MM.1S (cell line): ENCODE data around the gene HEPACAM2.

Source experiments
- DNase-seq: peaks from one replicate; pipeline ENCODE4 v3.0.0-alpha.2; 2015
- H2AFZ ChIP-seq: fragments of 300-600 bp; sonication (generic); 2 replicates; pipeline ENCODE4 v1.6.0; 2016; ENCODE audit warnings: antibody characterized with exemption, low read length
- H3F3A ChIP-seq: fragments of 300-600 bp; sonication (generic); 2 replicates; pipeline ENCODE4 v1.6.1; 2016; ENCODE audit warnings: mild to moderate bottlenecking, antibody characterized with exemption, low read length, moderate library complexity, mixed read lengths; ENCODE audit not compliant: insufficient read depth
- H3K27ac ChIP-seq: fragments of 300-600 bp; sonication (generic); 2 replicates; pipeline ENCODE4 v1.5.1; 2016; ENCODE audit warnings: mild to moderate bottlenecking, low read length
- H3K27me3 ChIP-seq: fragments of 300-600 bp; sonication (generic); replicated peaks from 2 replicates; pipeline ENCODE4 v1.6.0; 2016; ENCODE audit warnings: low read length; ENCODE audit not compliant: insufficient read depth
- H3K36me3 ChIP-seq: fragments of 300-600 bp; sonication (generic); replicated peaks from 2 replicates; pipeline ENCODE4 v1.6.1; 2016; ENCODE audit warnings: mild to moderate bottlenecking, low read length, mixed read lengths; ENCODE audit not compliant: insufficient read depth
- H3K4me1 ChIP-seq: fragments of 300-600 bp; sonication (generic); 2 replicates; pipeline ENCODE4 v1.6.1; 2016; ENCODE audit warnings: low read length, mixed read lengths
- H3K4me2 ChIP-seq: fragments of 300-600 bp; sonication (generic); 2 replicates; pipeline ENCODE4 v1.6.0; 2016; ENCODE audit warnings: low read depth, low read length
- H3K4me3 ChIP-seq: fragments of 300-600 bp; sonication (generic); 2 replicates; pipeline ENCODE4 v1.5.1; 2016; ENCODE audit warnings: low read length, mixed read lengths
- H3K79me2 ChIP-seq: fragments of 300-600 bp; sonication (generic); 2 replicates; pipeline ENCODE4 v1.6.1; 2016; ENCODE audit warnings: mixed run types, low read length, mixed read lengths
- H3K9ac ChIP-seq: fragments of 300-600 bp; sonication (generic); 2 replicates; pipeline ENCODE4 v1.6.1; 2016; ENCODE audit warnings: low read length, mixed read lengths
- H3K9me2 ChIP-seq: fragments of 300-600 bp; sonication (generic); replicated peaks from 2 replicates; pipeline ENCODE4 v1.6.1; 2016; ENCODE audit warnings: mild to moderate bottlenecking, low read length, mixed read lengths; ENCODE audit not compliant: insufficient read depth
- H3K9me3 ChIP-seq: fragments of 300-600 bp; sonication (generic); replicated peaks from 2 replicates; pipeline ENCODE4 v1.6.1; 2016; ENCODE audit warnings: mild to moderate bottlenecking, low read length, mixed read lengths; ENCODE audit not compliant: insufficient read depth
- H4K20me1 ChIP-seq: fragments of 300-600 bp; sonication (generic); 2 replicates; pipeline ENCODE4 v1.6.1; 2016; ENCODE audit warnings: mild to moderate bottlenecking, low read length, moderate library complexity, mixed read lengths; ENCODE audit not compliant: insufficient read depth
- CTCF ChIP-seq: fragments of 300-600 bp; sonication (generic); IDR thresholded peaks from 2 replicates; pipeline ENCODE4 v1.5.1; 2016; ENCODE audit warnings: antibody characterized with exemption, low read length, mixed read lengths
- EZH2 ChIP-seq: fragments of 300-600 bp; sonication (generic); optimal IDR thresholded peaks from 2 replicates; pipeline ENCODE3; 2017; ENCODE audit warnings: low read depth, mild to moderate bottlenecking, antibody characterized with exemption, low read length, mixed read lengths
- EZH2phosphoT487 ChIP-seq: fragments of 300-600 bp; sonication (generic); IDR thresholded peaks from 2 replicates; pipeline ENCODE4 v1.6.1; 2018; ENCODE audit warnings: antibody characterized with exemption, low read length

The HEPACAM2 gene

GRCh38 chr7:93138576-93138975 lies 87.7 kb downstream of the HEPACAM2 start:
- Histone ChIP-seq H3K9ac (no peak overlapping the region), H3K36me3 (peaks cover 44% of the 10 kb centered on the region), H3K27ac (no peak overlapping the region), H3K4me2 (no peak overlapping the region), H2AFZ (no peak overlapping the region), H3K9me2 (no peaks in the 10 kb centered on the region), H3K9me3 (no peaks in the 10 kb centered on the region), H3F3A (no peaks in the 10 kb centered on the region), H4K20me1 (no peaks in the 10 kb centered on the region), H3K79me2 (no peaks in the 10 kb centered on the region), H3K4me1 (no peaks in the 10 kb centered on the region), H3K27me3 (no peaks in the 10 kb centered on the region), H3K4me3 (no peak overlapping the region)
- no peak for DNase-seq
- no peak for TF ChIP-seq CTCF
- TF ChIP-seq EZH2, result no peak
- TF ChIP-seq EZH2phosphoT487, result no peak
